Right atrium auricular region (tissue), 2 donors: ENCODE data around the gene LAMB1. TPM values are rescaled to one million over a fixed set of nuclear protein-coding genes. Genes with fewer than 3 reads are reported as not detected.
"Not testable (repeated sequence)": the region's sequence is repeated elsewhere in the genome, so short reads cannot be mapped to it uniquely, and the experiment has no call there.

Experiments
- DNase-seq: peaks from one replicate; pipeline ENCODE4 v3.0.0-alpha.2; 2019; ENCODE audit warnings: low spot score
- H3K27ac ChIP-seq, 2 donors: fragments of 200-600 bp; sonication (generic); 1 replicate in 1 of 2; 2 replicates in 1 of 2; pipeline ENCODE4 v1.5.1; 2016 to 2019
- H3K27me3 ChIP-seq, 2 donors: fragments of 200-600 bp; sonication (generic); one replicate each; pipeline versions ENCODE4 v1.5.1 to v1.6.0; 2017 to 2019
- H3K36me3 ChIP-seq: fragments of 200-600 bp; sonication (generic); one replicate; pipeline ENCODE4 v1.5.1; 2016
- H3K4me1 ChIP-seq, 2 donors: fragments of 200-600 bp; sonication (generic); one replicate each; pipeline versions ENCODE4 v1.5.1 to v1.6.0; 2017 to 2019
- H3K4me3 ChIP-seq, 2 donors: fragments of 200-600 bp; sonication (generic); 1 replicate in 1 of 2; 2 replicates in 1 of 2; pipeline ENCODE4 v1.5.1; 2017 to 2019; ENCODE audit warnings: mild to moderate bottlenecking in 1 of 2, moderate library complexity in 1 of 2
- H3K9me3 ChIP-seq, 2 donors: fragments of 200-600 bp; sonication (generic); one replicate each; pipeline ENCODE4 v1.5.1; 2019
- total RNA-seq, 2 donors: library from RNA; depleted of rRNA; stranded (reverse); fragments of >200 nt; gene quantifications; one replicate each; pipeline ENCODE4 v1.1.0, GENCODE V29; 2016
- TF ChIP-seq, protein P1 (sequence below), 2 donors: fragments of 200-600 bp; sonication (generic); IDR thresholded peaks; one replicate each; pipeline ENCODE4 v1.5.1; 2019; ENCODE audit warnings: antibody characterized with exemption in 2 of 2

LAMB1 gene
- total RNA-seq, 2 donors from 2014 or later = 52.2 to 60.7 TPM

DNA sequence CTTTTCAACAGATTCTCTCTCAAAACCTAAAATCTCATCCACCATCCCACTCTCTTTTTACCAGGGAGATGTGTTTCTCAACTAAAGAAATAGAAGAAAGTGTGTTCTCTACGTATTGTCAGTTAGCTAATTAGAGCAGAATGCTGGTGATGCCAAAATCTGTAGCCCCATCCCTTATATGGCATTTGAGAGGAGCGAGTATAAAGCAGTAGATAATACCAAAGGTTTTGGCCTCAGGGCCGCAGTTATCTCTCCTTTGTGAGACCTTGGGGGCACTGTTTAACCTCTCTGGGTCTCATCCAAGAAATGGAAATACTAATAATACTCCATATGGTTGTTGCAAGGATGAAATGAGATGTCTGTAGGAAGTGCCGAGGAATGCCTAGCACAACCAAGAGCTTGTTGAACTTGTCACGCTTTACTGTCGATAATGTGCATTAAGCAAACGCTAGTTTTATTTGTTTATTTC lies 112.4 kb downstream of the LAMB1 start:
- no peak for DNase-seq
- H3K4me3 ChIP-seq = peak overlapping the region; percentile 55 to 80
- peak overlapping the region; percentile 92 to 99 for H3K27ac ChIP-seq
- no peaks in the 10 kb centered on the region for H3K9me3 ChIP-seq
- peaks cover 0 to 30% of the 10 kb centered on the region in 2 donors for H3K4me1 ChIP-seq
- TF ChIP-seq, protein P1, sequence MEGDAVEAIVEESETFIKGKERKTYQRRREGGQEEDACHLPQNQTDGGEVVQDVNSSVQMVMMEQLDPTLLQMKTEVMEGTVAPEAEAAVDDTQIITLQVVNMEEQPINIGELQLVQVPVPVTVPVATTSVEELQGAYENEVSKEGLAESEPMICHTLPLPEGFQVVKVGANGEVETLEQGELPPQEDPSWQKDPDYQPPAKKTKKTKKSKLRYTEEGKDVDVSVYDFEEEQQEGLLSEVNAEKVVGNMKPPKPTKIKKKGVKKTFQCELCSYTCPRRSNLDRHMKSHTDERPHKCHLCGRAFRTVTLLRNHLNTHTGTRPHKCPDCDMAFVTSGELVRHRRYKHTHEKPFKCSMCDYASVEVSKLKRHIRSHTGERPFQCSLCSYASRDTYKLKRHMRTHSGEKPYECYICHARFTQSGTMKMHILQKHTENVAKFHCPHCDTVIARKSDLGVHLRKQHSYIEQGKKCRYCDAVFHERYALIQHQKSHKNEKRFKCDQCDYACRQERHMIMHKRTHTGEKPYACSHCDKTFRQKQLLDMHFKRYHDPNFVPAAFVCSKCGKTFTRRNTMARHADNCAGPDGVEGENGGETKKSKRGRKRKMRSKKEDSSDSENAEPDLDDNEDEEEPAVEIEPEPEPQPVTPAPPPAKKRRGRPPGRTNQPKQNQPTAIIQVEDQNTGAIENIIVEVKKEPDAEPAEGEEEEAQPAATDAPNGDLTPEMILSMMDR (IDR thresholded peaks at IDR 0.05) = no peak
- H3K27me3 ChIP-seq = no peaks in the 10 kb centered on the region
- peaks cover 4% of the 10 kb centered on the region for H3K36me3 ChIP-seq

DNA sequence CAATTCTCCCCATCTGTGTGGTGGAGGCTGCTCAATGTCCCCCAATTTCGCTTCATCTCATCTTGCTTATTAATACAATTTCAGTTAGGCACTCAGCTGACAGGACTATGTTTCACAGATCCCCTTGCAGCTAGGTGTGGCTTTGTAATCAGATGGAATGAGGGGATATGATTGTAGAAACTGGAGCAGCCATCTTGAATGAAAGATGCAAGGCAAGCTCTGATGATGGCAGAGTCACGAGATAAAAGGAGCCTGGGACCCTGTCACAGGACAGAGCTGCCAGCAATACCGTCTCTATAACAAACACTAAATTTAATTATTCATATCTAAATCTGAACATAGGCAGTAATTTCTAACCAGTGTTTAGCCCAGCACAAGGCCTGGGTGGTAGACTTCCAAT lies 113.0 kb downstream of the LAMB1 start:
- DNase-seq = no peak
- Histone ChIP-seq H3K4me1 (peaks cover 0 to 30% of the 10 kb centered on the region in 2 donors), H3K4me3 (peak overlapping the region in 1 of 2 donors; percentile 80), H3K9me3 (no peaks in the 10 kb centered on the region), H3K27ac (peak overlapping the region; percentile 92 to 99), H3K36me3 (no peaks in the 10 kb centered on the region), H3K27me3 (no peaks in the 10 kb centered on the region)
- TF ChIP-seq, protein P1 (IDR thresholded peaks at IDR 0.05) = no peak

DNA sequence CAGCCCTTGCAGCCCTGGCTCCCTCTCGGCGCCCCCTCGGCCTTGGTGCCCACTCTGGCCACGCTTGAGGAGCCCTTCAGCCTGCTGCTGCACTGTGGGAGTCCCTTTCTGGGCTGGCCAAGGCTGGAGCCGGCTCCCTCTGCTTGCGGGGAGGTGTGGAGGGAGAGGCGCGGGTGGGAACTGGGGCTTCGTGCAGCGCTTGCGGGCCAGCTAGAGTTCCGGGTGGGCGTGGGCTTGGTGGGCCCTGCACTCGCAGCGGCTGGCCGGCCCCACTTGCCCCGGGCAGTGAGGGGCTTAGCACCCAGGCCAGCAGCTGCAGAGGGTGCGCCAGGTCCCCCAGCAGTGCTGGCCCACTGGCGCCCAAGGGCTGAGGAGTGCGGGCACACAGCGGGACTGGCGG lies 115.1 kb downstream of the LAMB1 start:
- not testable (repeated sequence) for H3K36me3 ChIP-seq, H3K27me3 ChIP-seq, DNase-seq, H3K9me3 ChIP-seq, H3K4me3 ChIP-seq, H3K27ac ChIP-seq
- H3K4me1 ChIP-seq = peaks cover 0 to 19% of the 10 kb centered on the region in 2 donors

- no peak overlapping the region for H3K27ac ChIP-seq
- H3K4me3 ChIP-seq = no peak overlapping the region
- H3K36me3 ChIP-seq = no peaks in the 10 kb centered on the region
- no peaks in the 10 kb centered on the region for H3K9me3 ChIP-seq
- no peak for DNase-seq
- no peaks in the 10 kb centered on the region for H3K27me3 ChIP-seq
- H3K4me1 ChIP-seq = no peaks in the 10 kb centered on the region
- TF ChIP-seq, protein P1 (IDR thresholded peaks at IDR 0.05) = no peak
Measured at GRCh38 chr7:107884066-107884818, 118.7 kb downstream of the LAMB1 start.

DNA sequence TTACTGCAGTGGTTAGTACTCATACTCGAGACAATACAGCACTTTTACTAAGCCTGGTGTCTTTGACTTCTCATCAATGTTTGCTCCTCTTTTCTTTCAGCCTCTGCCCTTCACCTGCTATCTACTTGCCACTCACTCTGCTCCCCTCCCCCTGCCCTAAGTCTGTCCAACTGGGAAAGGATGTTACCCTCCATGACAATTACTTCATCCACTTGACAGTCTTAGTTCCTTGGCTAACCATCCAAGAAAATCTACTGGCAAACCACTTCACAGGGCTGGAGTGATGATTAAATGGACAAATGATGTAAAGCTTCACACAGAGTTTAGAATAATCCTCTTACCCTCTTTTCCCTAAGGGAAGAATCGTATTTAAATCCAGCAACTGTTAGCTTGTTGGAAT lies 120.2 kb downstream of the LAMB1 start:
- H3K27ac ChIP-seq = no peak overlapping the region
- no peak for DNase-seq
- H3K9me3 ChIP-seq = no peaks in the 10 kb centered on the region
- H3K36me3 ChIP-seq = no peaks in the 10 kb centered on the region
- H3K4me1 ChIP-seq = no peaks in the 10 kb centered on the region
- no peak overlapping the region for H3K4me3 ChIP-seq
- no peaks in the 10 kb centered on the region for H3K27me3 ChIP-seq
- TF ChIP-seq, protein P1 (IDR thresholded peaks at IDR 0.05) = no peak

DNA sequence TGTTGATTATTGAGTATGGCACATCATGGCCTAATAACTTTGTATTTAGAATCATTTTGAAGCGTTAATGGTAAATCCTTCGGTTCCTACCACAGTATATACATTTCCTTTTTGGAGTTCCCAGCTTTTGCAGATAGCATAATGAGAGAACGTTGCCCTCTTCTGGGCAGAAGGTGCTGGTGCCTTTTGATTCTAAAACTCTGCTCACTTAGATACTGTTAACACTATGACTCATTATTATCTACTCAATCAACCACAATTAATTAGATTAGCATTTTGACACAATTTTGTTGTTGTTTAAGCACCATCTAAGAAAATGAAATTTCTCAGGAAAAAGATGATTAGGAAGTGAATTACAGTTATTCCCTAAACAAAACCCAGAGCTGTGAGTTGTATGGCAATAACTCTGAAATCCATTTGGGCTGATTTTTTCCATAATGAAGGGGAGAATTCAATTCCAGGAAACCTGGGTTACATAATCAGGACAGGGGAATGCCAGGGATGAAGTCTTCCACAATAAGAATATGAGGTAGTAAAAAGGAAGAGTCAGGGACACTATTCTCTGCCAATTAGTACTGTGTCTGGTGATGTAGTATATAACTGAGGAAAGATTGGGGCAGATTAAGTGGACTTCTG lies 123.4 kb downstream of the LAMB1 start:
- no peaks in the 10 kb centered on the region for H3K27me3 ChIP-seq
- no peak for DNase-seq
- H3K9me3 ChIP-seq = no peaks in the 10 kb centered on the region
- H3K27ac ChIP-seq = no peak overlapping the region
- no peaks in the 10 kb centered on the region for H3K4me1 ChIP-seq
- TF ChIP-seq, protein P1 (IDR thresholded peaks at IDR 0.05) = peak; percentile 43 to 73
- H3K4me3 ChIP-seq = no peak overlapping the region
- H3K36me3 ChIP-seq = no peaks in the 10 kb centered on the region
